Psoas muscle (tissue), 8 donors: ENCODE measurements around the gene TCP11. TPM values are rescaled to one million over a fixed set of nuclear protein-coding genes. Genes with fewer than 3 reads are reported as not detected.

Source experiments
- ATAC-seq, 4 donors: fragments of 200-7000 bp; cut with Tn5 transposase; one replicate each; pipeline ENCODE4 v1.9.1; 2020; ENCODE audit warnings: moderate library complexity in 3 of 4, mild to moderate bottlenecking in 2 of 4
- DNase-seq, 2 donors: peaks; one replicate each; pipeline ENCODE4 v3.0.0-alpha.2; 2020
- H3K27ac ChIP-seq: fragments of 200-600 bp; one replicate; pipeline ENCODE4 v1.8.0; 2022
- H3K27me3 ChIP-seq, 3 donors: fragments of 200-600 bp in 1 of 3; one replicate each; pipeline versions ENCODE4 v1.6.1 to v1.8.0; 2013 to 2022; ENCODE audit warnings: low read length in 2 of 3, mild to moderate bottlenecking in 2 of 3, moderate library complexity in 1 of 3; ENCODE audit not compliant: insufficient read depth in 3 of 3
- H3K36me3 ChIP-seq, 2 donors: fragments of 200-600 bp in 1 of 2; one replicate each; pipeline versions ENCODE4 v1.6.1 to v1.8.0; 2013 to 2022; ENCODE audit warnings: low read depth in 1 of 2, mild to moderate bottlenecking in 1 of 2, moderate library complexity in 1 of 2; ENCODE audit not compliant: insufficient read depth in 1 of 2
- H3K4me1 ChIP-seq: fragments of 200-600 bp; one replicate; pipeline ENCODE4 v1.8.0; 2022
- H3K4me3 ChIP-seq: fragments of 200-600 bp; one replicate; pipeline ENCODE4 v1.8.0; 2022; ENCODE audit warnings: mild to moderate bottlenecking
- H3K9me3 ChIP-seq: fragments of 200-600 bp; one replicate; pipeline ENCODE4 v1.8.0; 2022
- CTCF ChIP-seq: fragments of 200-600 bp; IDR thresholded peaks from one replicate; pipeline ENCODE4 v1.8.0; 2022; ENCODE audit warnings: antibody characterized with exemption
- WGBS, 3 donors: extraction: QIAGEN DNeasy Blood & Tissue Kit; methylation state at CpG; one replicate each; pipeline versions ENCODE4 v1.1.6 to v1.1.7; 2013; 5-methylcytosine and 5-hydroxymethylcytosine counted together
- intact Hi-C, 2 donors: fragments of 100-400 bp; cut with DNase I; formaldehyde crosslinking; loops; one replicate each; pipeline versions ENCODE4 v1.11.0 to v1.14.2; 2022
- polyA plus RNA-seq, 3 donors: library from polyadenylated mRNA; stranded (reverse); fragments of 200-250 nt; gene quantifications; one replicate each; pipeline ENCODE4 v1.2.3, GENCODE V29; 2013
- total RNA-seq, 4 donors: library from RNA; stranded (reverse); fragmentation: NEBNext Ultra II Directional in 2 of 4; extraction: Animal tissue kit (Norgen Biotek cat#: 25700) in 2 of 4; gene quantifications; one replicate each; pipeline versions ENCODE4 v1.2.1 to v1.2.4, GENCODE V29; 2021 to 2023
- donor health status: healthy with polysubstance abuse.
- donor health status: DM: no; HTN: no; CAD: no; lungs with moderate emphysema.
- donor health status: Bipolar disorder and iron deficiency.
- donor health status: healthy.
- donor health status: DM: yes; HTN: yes; CAD: no.
- donor health status: DM: no; HTN: no; CAD: no.
- donor health status: DM: no; HTN: no; CAD: no.
- donor health status: DM: yes; HTN: yes; CAD: no.

TCP11 gene
- total and polyA plus RNA-seq, 7 donors = 0.08 TPM; not detected in 6

- Histone ChIP-seq H3K27me3 (no peaks in the 10 kb centered on the region), H3K27ac (no peak overlapping the region), H3K9me3 (no peaks in the 10 kb centered on the region), H3K36me3 (peaks cover 0 to 100% of the 10 kb centered on the region in 2 donors), H3K4me3 (no peak overlapping the region), H3K4me1 (no peaks in the 10 kb centered on the region)
- intact Hi-C loops = no loop called here
- ATAC-seq (no peak), DNase-seq (no peak)
- TF ChIP-seq CTCF = no peak
- 60 to 66% (median 63%) methylated on average over 11 to 14 of the region's 14 CpGs for whole genome bisulfite sequencing, 3 donors
These were observed 57.1 kb downstream of the TCP11 start for GRCh38 chr6:35084041-35084491.

- Histone ChIP-seq H3K4me3 (no peak overlapping the region), H3K27me3 (no peaks in the 10 kb centered on the region), H3K9me3 (no peaks in the 10 kb centered on the region), H3K4me1 (no peaks in the 10 kb centered on the region), H3K36me3 (peaks cover 0 to 100% of the 10 kb centered on the region in 2 donors), H3K27ac (no peak overlapping the region)
- intact Hi-C loops = no loop called here
- WGBS, 3 donors = 92 to 94% (median 92%) methylated on average over 9 of the region's 9 CpGs
- TF ChIP-seq CTCF = no peak
- no peak for DNase-seq
- no peak for ATAC-seq
These were observed 57.6 kb downstream of the TCP11 start for GRCh38 chr6:35083507-35083906.

GRCh38 chr6:35082733-35083403 lies 58.3 kb downstream of the TCP11 start:
- TF ChIP-seq CTCF = no peak
- ATAC-seq (no peak), DNase-seq (no peak)
- Histone ChIP-seq H3K27me3 (no peaks in the 10 kb centered on the region), H3K27ac (no peak overlapping the region), H3K4me1 (no peaks in the 10 kb centered on the region), H3K36me3 (peaks cover 0 to 100% of the 10 kb centered on the region in 2 donors), H3K9me3 (no peaks in the 10 kb centered on the region), H3K4me3 (no peak overlapping the region)
- intact Hi-C loops = no loop called here
- WGBS, 3 donors = 88 to 92% (median 91%) methylated on average over 13 of the region's 13 CpGs

- Histone ChIP-seq H3K4me1 (no peaks in the 10 kb centered on the region), H3K36me3 (peaks cover 0 to 98% of the 10 kb centered on the region in 2 donors), H3K27ac (no peak overlapping the region), H3K9me3 (no peaks in the 10 kb centered on the region), H3K27me3 (no peaks in the 10 kb centered on the region), H3K4me3 (no peak overlapping the region)
- no peak for TF ChIP-seq CTCF
- ATAC-seq (no peak), DNase-seq (no peak)
- intact Hi-C loops = no loop called here
- WGBS, 3 donors = 67 to 72% (median 69%) methylated on average over 19 of the region's 19 CpGs
These were observed 59.0 kb downstream of the TCP11 start for GRCh38 chr6:35082046-35082732.
